ENCODE data around the gene INPP4A. TPM values are rescaled to one million over a fixed set of nuclear protein-coding genes. Genes with fewer than 3 reads are reported as not detected.

INPP4A gene
- polyA plus RNA-seq, 1 of the 3 experiments (the other 2 are of a cell fraction), result 15.0 TPM

- H3K27me3 ChIP-seq (ENCODE audit: insufficient read depth), result no peaks in the 10 kb centered on the region
- WGBS (ENCODE audit: low lambda C conversion rate), result 96% methylated on average over 9 of the region's 13 CpGs
- no peaks in the 10 kb centered on the region for H3K9me2 ChIP-seq
- H3K4me1 ChIP-seq (ENCODE audit: control insufficient read depth in 1 of 2, insufficient read depth in 2 of 2, low read depth in 1 of 2, low read length in 1 of 2), result no peaks in the 10 kb centered on the region; a peak in 1 of 4 replicates
- ChIA-PET CTCF (interaction anchor here (1.1 to 2.2 kb wide), 3 partner anchors 12 to 157 kb away, joined by 3 to 8 read pairs (median 7); no protein-coding TSS in a partner anchor), POLR2A (no interaction called here)
- H3K9me3 ChIP-seq, result no peaks in the 10 kb centered on the region
- H3K4me2 ChIP-seq, result no peak overlapping the region
- TF ChIP-seq, protein P1, sequence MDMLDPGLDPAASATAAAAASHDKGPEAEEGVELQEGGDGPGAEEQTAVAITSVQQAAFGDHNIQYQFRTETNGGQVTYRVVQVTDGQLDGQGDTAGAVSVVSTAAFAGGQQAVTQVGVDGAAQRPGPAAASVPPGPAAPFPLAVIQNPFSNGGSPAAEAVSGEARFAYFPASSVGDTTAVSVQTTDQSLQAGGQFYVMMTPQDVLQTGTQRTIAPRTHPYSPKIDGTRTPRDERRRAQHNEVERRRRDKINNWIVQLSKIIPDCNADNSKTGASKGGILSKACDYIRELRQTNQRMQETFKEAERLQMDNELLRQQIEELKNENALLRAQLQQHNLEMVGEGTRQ (IDR thresholded peaks at IDR 0.05; ENCODE audit: borderline replicate concordance, low read depth, low read length), result no peak
- TF ChIP-seq RFX5 (IDR thresholded peaks at IDR 0.05; ENCODE audit: low read length) (no peak), IRF3 (IDR thresholded peaks at IDR 0.05; ENCODE audit: low read depth, low read length) (no peak), GATA2 (CRISPR knock-in tag; IDR thresholded peaks at IDR 0.05) (no peak), FOSL2 (IDR thresholded peaks at IDR 0.05; ENCODE audit: borderline replicate concordance, low read depth) (no peak), NRF1 (IDR thresholded peaks at IDR 0.05; ENCODE audit: low read depth, low read length) (no peak), SIN3A (IDR thresholded peaks at IDR 0.05; ENCODE audit: borderline replicate concordance, low read depth, low read length) (no peak), EP300 (IDR thresholded peaks at IDR 0.05; ENCODE audit: borderline replicate concordance in 1 of 2, low read depth in 1 of 2, low read length in 1 of 2) (no peak), TEAD4 (IDR thresholded peaks at IDR 0.05; ENCODE audit: borderline replicate concordance, insufficient read depth) (no peak), FOXM1 (IDR thresholded peaks at IDR 0.05; ENCODE audit: low read depth) (no peak), ELF1 (IDR thresholded peaks at IDR 0.05) (no peak), EZH2phosphoT487 (IDR thresholded peaks at IDR 0.05; ENCODE audit: borderline replicate concordance, low read depth) (no peak), NFIC (IDR thresholded peaks at IDR 0.05; ENCODE audit: borderline replicate concordance) (no peak), POLR2AphosphoS5 (IDR thresholded peaks at IDR 0.05; ENCODE audit: low read depth, low read length) (no peak), MEF2A (IDR thresholded peaks at IDR 0.05; ENCODE audit: borderline replicate concordance, low read depth) (no peak), RCOR1 (IDR thresholded peaks at IDR 0.05; ENCODE audit: low read length) (no peak), TCF12 (IDR thresholded peaks at IDR 0.05) (no peak)
- TF ChIP-seq, protein P2, sequence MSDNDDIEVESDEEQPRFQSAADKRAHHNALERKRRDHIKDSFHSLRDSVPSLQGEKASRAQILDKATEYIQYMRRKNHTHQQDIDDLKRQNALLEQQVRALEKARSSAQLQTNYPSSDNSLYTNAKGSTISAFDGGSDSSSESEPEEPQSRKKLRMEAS (IDR thresholded peaks at IDR 0.05; ENCODE audit: low read depth), result no peak
- TF ChIP-seq, protein P3, sequence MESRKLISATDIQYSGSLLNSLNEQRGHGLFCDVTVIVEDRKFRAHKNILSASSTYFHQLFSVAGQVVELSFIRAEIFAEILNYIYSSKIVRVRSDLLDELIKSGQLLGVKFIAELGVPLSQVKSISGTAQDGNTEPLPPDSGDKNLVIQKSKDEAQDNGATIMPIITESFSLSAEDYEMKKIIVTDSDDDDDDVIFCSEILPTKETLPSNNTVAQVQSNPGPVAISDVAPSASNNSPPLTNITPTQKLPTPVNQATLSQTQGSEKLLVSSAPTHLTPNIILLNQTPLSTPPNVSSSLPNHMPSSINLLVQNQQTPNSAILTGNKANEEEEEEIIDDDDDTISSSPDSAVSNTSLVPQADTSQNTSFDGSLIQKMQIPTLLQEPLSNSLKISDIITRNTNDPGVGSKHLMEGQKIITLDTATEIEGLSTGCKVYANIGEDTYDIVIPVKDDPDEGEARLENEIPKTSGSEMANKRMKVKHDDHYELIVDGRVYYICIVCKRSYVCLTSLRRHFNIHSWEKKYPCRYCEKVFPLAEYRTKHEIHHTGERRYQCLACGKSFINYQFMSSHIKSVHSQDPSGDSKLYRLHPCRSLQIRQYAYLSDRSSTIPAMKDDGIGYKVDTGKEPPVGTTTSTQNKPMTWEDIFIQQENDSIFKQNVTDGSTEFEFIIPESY (IDR thresholded peaks at IDR 0.05; ENCODE audit: borderline replicate concordance, low read depth), result no peak
- TF ChIP-seq, protein P4, sequence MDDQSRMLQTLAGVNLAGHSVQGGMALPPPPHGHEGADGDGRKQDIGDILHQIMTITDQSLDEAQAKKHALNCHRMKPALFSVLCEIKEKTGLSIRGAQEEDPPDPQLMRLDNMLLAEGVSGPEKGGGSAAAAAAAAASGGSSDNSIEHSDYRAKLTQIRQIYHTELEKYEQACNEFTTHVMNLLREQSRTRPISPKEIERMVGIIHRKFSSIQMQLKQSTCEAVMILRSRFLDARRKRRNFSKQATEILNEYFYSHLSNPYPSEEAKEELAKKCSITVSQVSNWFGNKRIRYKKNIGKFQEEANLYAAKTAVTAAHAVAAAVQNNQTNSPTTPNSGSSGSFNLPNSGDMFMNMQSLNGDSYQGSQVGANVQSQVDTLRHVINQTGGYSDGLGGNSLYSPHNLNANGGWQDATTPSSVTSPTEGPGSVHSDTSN (IDR thresholded peaks at IDR 0.05), result no peak
- H3K79me2 ChIP-seq (ENCODE audit: insufficient read depth), result no peaks in the 10 kb centered on the region
- H3K36me3 ChIP-seq (replicated peaks in 1 of 2; ENCODE audit: control insufficient read depth in 1 of 2, insufficient read depth in 2 of 2, low read length in 1 of 2), result peaks cover 0 to 38% of the 10 kb centered on the region in 2 experiments
- H3K4me3 ChIP-seq (ENCODE audit: low read depth in 2 of 2, low read length in 1 of 2), result no peak overlapping the region
- no peak overlapping the region for H2AFZ ChIP-seq (ENCODE audit: low read depth)
- H3F3A ChIP-seq (replicated peaks; ENCODE audit: insufficient read depth), result no peaks in the 10 kb centered on the region
- DNase-seq, result no peak
- H3K9ac ChIP-seq, result no peak overlapping the region
- H4K20me1 ChIP-seq (ENCODE audit: insufficient read depth), result no peaks in the 10 kb centered on the region
- no peak overlapping the region; a peak in 1 of 4 replicates for H3K27ac ChIP-seq (ENCODE audit: low read depth in 2 of 2, low read length in 1 of 2)
These were observed 125.3 kb downstream of the INPP4A start for GRCh38 chr2:98569915-98570314.

Data from SK-N-SH (cell line).